Stomach smooth muscle (tissue), 2 donors: ENCODE measurements around the gene COL15A1.
A peak's percentile ranks its signal among the peaks of the same experiment; 100 is the strongest.

Experiments used
- H3K27ac ChIP-seq: one replicate; pipeline ENCODE4 v1.7.0; 2013; ENCODE audit warnings: mild to moderate bottlenecking, low read length, inconsistent platforms
- H3K27me3 ChIP-seq, 2 donors: one replicate each; pipeline ENCODE4 v1.7.0; 2013; ENCODE audit warnings: low read length in 2 of 2; ENCODE audit not compliant: insufficient read depth in 2 of 2, control insufficient read depth in 1 of 2
- H3K36me3 ChIP-seq, 2 donors: one replicate each; pipeline ENCODE4 v1.7.0; 2013; ENCODE audit warnings: low read length in 2 of 2; ENCODE audit not compliant: control insufficient read depth in 2 of 2, insufficient read depth in 2 of 2
- H3K4me1 ChIP-seq: one replicate; pipeline ENCODE4 v1.7.0; 2013; ENCODE audit warnings: low read length; ENCODE audit not compliant: control insufficient read depth, insufficient read depth
- H3K4me3 ChIP-seq, 2 donors: one replicate each; pipeline ENCODE4 v1.7.0; 2013; ENCODE audit warnings: low read length in 2 of 2
- H3K9ac ChIP-seq, 2 donors: one replicate each; pipeline ENCODE4 v1.7.0; 2013; ENCODE audit warnings: low read length in 2 of 2, mild to moderate bottlenecking in 1 of 2
- H3K9me3 ChIP-seq, 2 donors: one replicate each; pipeline ENCODE4 v1.7.0; 2013; ENCODE audit warnings: low read length in 2 of 2; ENCODE audit not compliant: control insufficient read depth in 2 of 2
- donor health status: healthy.
- donor health status: Pancreatic carcinoma.

COL15A1 gene

GRCh38 chr9:98978231-98978681, 34.5 kb downstream of the COL15A1 start:
- no peak overlapping the region for H3K4me3 ChIP-seq
- H3K9me3 ChIP-seq, result no peaks in the 10 kb centered on the region
- H3K4me1 ChIP-seq, result peaks cover 56% of the 10 kb centered on the region
- H3K9ac ChIP-seq, result peak overlapping the region; percentile 12 to 30
- no peaks in the 10 kb centered on the region for H3K27me3 ChIP-seq
- no peaks in the 10 kb centered on the region for H3K36me3 ChIP-seq
- peak overlapping the region; percentile 46 for H3K27ac ChIP-seq

- Histone ChIP-seq H3K27ac (no peak overlapping the region), H3K4me3 (no peak overlapping the region), H3K36me3 (peaks cover 0 to 3% of the 10 kb centered on the region in 2 donors), H3K9me3 (no peaks in the 10 kb centered on the region), H3K27me3 (no peaks in the 10 kb centered on the region), H3K4me1 (peaks cover 39% of the 10 kb centered on the region), H3K9ac (no peak overlapping the region)
These were observed 36.6 kb downstream of the COL15A1 start for GRCh38 chr9:98980291-98980690.

GRCh38 chr9:98983295-98984268, 39.9 kb downstream of the COL15A1 start:
- Histone ChIP-seq H3K27me3 (no peaks in the 10 kb centered on the region), H3K4me3 (no peak overlapping the region), H3K4me1 (peaks cover 34% of the 10 kb centered on the region), H3K36me3 (peaks cover 0 to 10% of the 10 kb centered on the region in 2 donors), H3K9ac (no peak overlapping the region), H3K27ac (no peak overlapping the region), H3K9me3 (no peaks in the 10 kb centered on the region)

GRCh38 chr9:98985596-98985995, 41.9 kb downstream of the COL15A1 start:
- H3K27ac ChIP-seq, result no peak overlapping the region
- peaks cover 43% of the 10 kb centered on the region for H3K4me1 ChIP-seq
- peaks cover 0 to 18% of the 10 kb centered on the region in 2 donors for H3K36me3 ChIP-seq

GRCh38 chr9:98986866-98987651, 43.4 kb downstream of the COL15A1 start:
- Histone ChIP-seq H3K9me3 (no peaks in the 10 kb centered on the region), H3K36me3 (peaks cover 6 to 22% of the 10 kb centered on the region in 2 donors), H3K27me3 (no peaks in the 10 kb centered on the region), H3K27ac (peak overlapping the region; percentile 80), H3K4me1 (peaks cover 43% of the 10 kb centered on the region), H3K4me3 (peak overlapping the region; percentile 31 to 49), H3K9ac (peak overlapping the region; percentile 12 to 51)

More at GRCh38 chr9:98985596-98985995, 41.9 kb downstream of the COL15A1 start:
- Histone ChIP-seq H3K4me3 (no peak overlapping the region), H3K27me3 (no peaks in the 10 kb centered on the region), H3K9me3 (no peaks in the 10 kb centered on the region), H3K9ac (no peak overlapping the region)

- no peaks in the 10 kb centered on the region for H3K27me3 ChIP-seq
- H3K4me1 ChIP-seq, result peaks cover 56% of the 10 kb centered on the region
- H3K4me3 ChIP-seq, result no peak overlapping the region
- no peak overlapping the region for H3K9ac ChIP-seq
- no peaks in the 10 kb centered on the region for H3K9me3 ChIP-seq
- H3K36me3 ChIP-seq, result peaks cover 8 to 21% of the 10 kb centered on the region in 2 donors
- peak overlapping the region; percentile 76 for H3K27ac ChIP-seq
These were observed 45.6 kb downstream of the COL15A1 start for GRCh38 chr9:98989036-98990000.

GRCh38 chr9:98990181-98990870, 46.6 kb downstream of the COL15A1 start:
- Histone ChIP-seq H3K36me3 (peaks cover 8 to 19% of the 10 kb centered on the region in 2 donors), H3K27ac (peak overlapping the region; percentile 62), H3K4me3 (no peak overlapping the region), H3K9ac (no peak overlapping the region), H3K9me3 (no peaks in the 10 kb centered on the region), H3K4me1 (peaks cover 66% of the 10 kb centered on the region), H3K27me3 (no peaks in the 10 kb centered on the region)

GRCh38 chr9:98992107-98992884, 48.6 kb downstream of the COL15A1 start:
- Histone ChIP-seq H3K27ac (no peak overlapping the region), H3K9ac (no peak overlapping the region), H3K27me3 (no peaks in the 10 kb centered on the region), H3K9me3 (no peaks in the 10 kb centered on the region), H3K4me1 (peaks cover 69% of the 10 kb centered on the region), H3K36me3 (peaks cover 8 to 12% of the 10 kb centered on the region in 2 donors), H3K4me3 (no peak overlapping the region)

- Histone ChIP-seq H3K36me3 (peaks cover 8 to 12% of the 10 kb centered on the region in 2 donors), H3K27ac (peak overlapping the region; percentile 18), H3K4me1 (peaks cover 69% of the 10 kb centered on the region), H3K4me3 (no peak overlapping the region), H3K9ac (no peak overlapping the region), H3K27me3 (no peaks in the 10 kb centered on the region), H3K9me3 (no peaks in the 10 kb centered on the region)
These were observed 49.3 kb downstream of the COL15A1 start for GRCh38 chr9:98992885-98993569.
